ENCODE data around the gene AGXT2. TPM values are rescaled to one million over a fixed set of nuclear protein-coding genes. Genes with fewer than 3 reads are reported as not detected.

Gene AGXT2
- total RNA-seq, 1 experiment from 2014 or later = not detected

DNA sequence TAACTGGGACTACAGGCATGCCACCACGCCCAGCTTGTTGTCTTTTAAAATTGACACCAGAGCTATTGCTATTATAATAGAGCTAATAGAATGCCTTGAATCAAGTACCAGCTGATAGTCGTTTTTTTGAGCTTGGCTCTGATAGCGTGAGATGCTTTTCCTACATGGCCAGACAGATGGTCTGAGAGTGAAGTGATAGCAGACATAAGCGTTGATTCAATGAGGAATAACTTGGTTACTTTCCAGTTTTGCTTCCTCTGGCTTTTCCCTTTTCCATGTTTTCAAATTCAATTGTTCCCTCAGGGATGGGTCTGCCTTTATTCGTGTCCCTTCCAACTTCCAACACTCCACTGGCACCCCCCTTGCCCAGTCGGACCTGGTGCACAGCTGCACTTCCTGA lies 15.4 kb downstream of the AGXT2 start:
- H3K4me3 Mint-ChIP-seq = no peak overlapping the region
- H3K14ac ChIP-seq (ENCODE audit: insufficient read depth, low read length) = no peak overlapping the region
- no peak overlapping the region for H3K9ac ChIP-seq (ENCODE audit: extremely low read depth, insufficient read length, low read length)
- no peak overlapping the region for H3K23ac ChIP-seq (ENCODE audit: insufficient read length, low read depth, low read length)
- no peaks in the 10 kb centered on the region for H4K20me1 ChIP-seq (ENCODE audit: control insufficient read depth, insufficient read depth, insufficient read length)
- H3K9me3 Mint-ChIP-seq = no peaks in the 10 kb centered on the region
- H4K91ac ChIP-seq (ENCODE audit: insufficient read length, low read depth, low read length) = no peak overlapping the region
- H2AK5ac ChIP-seq (ENCODE audit: insufficient read length, low read length) = no peak overlapping the region
- no peak overlapping the region for H2BK15ac ChIP-seq (ENCODE audit: low read depth, low read length)
- no peak overlapping the region for H4K8ac ChIP-seq (replicated peaks; ENCODE audit: insufficient read length, low read depth, low read length)
- no peaks in the 10 kb centered on the region for H3K23me2 ChIP-seq (ENCODE audit: insufficient read length, low read depth, low read length, poor library complexity, severe bottlenecking)
- TF ChIP-seq, protein P1, sequence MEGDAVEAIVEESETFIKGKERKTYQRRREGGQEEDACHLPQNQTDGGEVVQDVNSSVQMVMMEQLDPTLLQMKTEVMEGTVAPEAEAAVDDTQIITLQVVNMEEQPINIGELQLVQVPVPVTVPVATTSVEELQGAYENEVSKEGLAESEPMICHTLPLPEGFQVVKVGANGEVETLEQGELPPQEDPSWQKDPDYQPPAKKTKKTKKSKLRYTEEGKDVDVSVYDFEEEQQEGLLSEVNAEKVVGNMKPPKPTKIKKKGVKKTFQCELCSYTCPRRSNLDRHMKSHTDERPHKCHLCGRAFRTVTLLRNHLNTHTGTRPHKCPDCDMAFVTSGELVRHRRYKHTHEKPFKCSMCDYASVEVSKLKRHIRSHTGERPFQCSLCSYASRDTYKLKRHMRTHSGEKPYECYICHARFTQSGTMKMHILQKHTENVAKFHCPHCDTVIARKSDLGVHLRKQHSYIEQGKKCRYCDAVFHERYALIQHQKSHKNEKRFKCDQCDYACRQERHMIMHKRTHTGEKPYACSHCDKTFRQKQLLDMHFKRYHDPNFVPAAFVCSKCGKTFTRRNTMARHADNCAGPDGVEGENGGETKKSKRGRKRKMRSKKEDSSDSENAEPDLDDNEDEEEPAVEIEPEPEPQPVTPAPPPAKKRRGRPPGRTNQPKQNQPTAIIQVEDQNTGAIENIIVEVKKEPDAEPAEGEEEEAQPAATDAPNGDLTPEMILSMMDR (conservative IDR thresholded peaks at IDR 0.05) = no peak
- no peaks in the 10 kb centered on the region for H3K79me2 ChIP-seq (ENCODE audit: insufficient read depth, low read length)
- H3K36me3 Mint-ChIP-seq (ENCODE audit: insufficient read depth in 1 of 3, low read depth in 3 of 3) = no peaks in the 10 kb centered on the region; a peak in 1 of 7 replicates
- no peaks in the 10 kb centered on the region for H3K79me1 ChIP-seq (ENCODE audit: insufficient read depth, low read depth, low read length, poor library complexity, severe bottlenecking)
- H4K5ac ChIP-seq (ENCODE audit: insufficient read length, low read depth, low read length) = no peak overlapping the region
- H3T11ph ChIP-seq (ENCODE audit: low read length) = no peak overlapping the region
- no peak overlapping the region for H3K4me2 ChIP-seq (ENCODE audit: insufficient read depth, insufficient read length, low read length)
- WGBS (ENCODE audit: extremely low coverage, insufficient read length, low lambda C conversion rate) = no CpG with 5 or more reads among the region's 6 CpGs
- H3K27me3 Mint-ChIP-seq (ENCODE audit: low read depth) = no peaks in the 10 kb centered on the region; the same call in 1 of the 2 replicates
- H2BK12ac ChIP-seq (ENCODE audit: insufficient read length, low read depth, low read length) = no peak overlapping the region
- H3K27me3 ChIP-seq (ENCODE audit: insufficient read depth, low read length) = no peaks in the 10 kb centered on the region
- no peak overlapping the region for H3K56ac ChIP-seq (ENCODE audit: insufficient read length, low read depth, low read length)
- no peak overlapping the region for H3K18ac ChIP-seq (ENCODE audit: insufficient read length, low read depth, low read length)
- H3K4me1 ChIP-seq (ENCODE audit: insufficient read depth, low read length) = peaks cover 3% of the 10 kb centered on the region; the same call in 1 of the 2 replicates
- H3K4me1 Mint-ChIP-seq = peaks cover 13 to 17% of the 10 kb centered on the region in 2 experiments
- no peak overlapping the region for H2AFZ ChIP-seq (ENCODE audit: low read length)
- no peak overlapping the region for H3K4ac ChIP-seq (ENCODE audit: low read depth, low read length)
- H3K27ac Mint-ChIP-seq = no peak overlapping the region; a peak in 1 of 7 replicates
- H2BK20ac ChIP-seq (ENCODE audit: low read depth, low read length, poor library complexity, severe bottlenecking) = no peak overlapping the region
- H3K27ac ChIP-seq (ENCODE audit: insufficient read length, low read depth, low read length) = no peak overlapping the region
- DNase-seq = no peak
- H2BK120ac ChIP-seq (ENCODE audit: low read depth, low read length, poor library complexity, severe bottlenecking) = no peak overlapping the region
- H2BK5ac ChIP-seq (ENCODE audit: insufficient read length, low read length) = no peak overlapping the region
- no peaks in the 10 kb centered on the region for H3K9me3 ChIP-seq (ENCODE audit: control insufficient read depth, low read depth, low read length)

Data from H9 (cell line).